Hematopoietic multipotent progenitor cell treated with erythropoietin and hydrocortisone succinate and interleukin-3 and kit ligand, for 6 days (in vitro differentiated cells): ENCODE measurements around the gene MIOX.

Experiments
- DNase-seq: peaks from one replicate; pipeline ENCODE4 v3.0.0-alpha.2; 2015

Gene MIOX

DNA sequence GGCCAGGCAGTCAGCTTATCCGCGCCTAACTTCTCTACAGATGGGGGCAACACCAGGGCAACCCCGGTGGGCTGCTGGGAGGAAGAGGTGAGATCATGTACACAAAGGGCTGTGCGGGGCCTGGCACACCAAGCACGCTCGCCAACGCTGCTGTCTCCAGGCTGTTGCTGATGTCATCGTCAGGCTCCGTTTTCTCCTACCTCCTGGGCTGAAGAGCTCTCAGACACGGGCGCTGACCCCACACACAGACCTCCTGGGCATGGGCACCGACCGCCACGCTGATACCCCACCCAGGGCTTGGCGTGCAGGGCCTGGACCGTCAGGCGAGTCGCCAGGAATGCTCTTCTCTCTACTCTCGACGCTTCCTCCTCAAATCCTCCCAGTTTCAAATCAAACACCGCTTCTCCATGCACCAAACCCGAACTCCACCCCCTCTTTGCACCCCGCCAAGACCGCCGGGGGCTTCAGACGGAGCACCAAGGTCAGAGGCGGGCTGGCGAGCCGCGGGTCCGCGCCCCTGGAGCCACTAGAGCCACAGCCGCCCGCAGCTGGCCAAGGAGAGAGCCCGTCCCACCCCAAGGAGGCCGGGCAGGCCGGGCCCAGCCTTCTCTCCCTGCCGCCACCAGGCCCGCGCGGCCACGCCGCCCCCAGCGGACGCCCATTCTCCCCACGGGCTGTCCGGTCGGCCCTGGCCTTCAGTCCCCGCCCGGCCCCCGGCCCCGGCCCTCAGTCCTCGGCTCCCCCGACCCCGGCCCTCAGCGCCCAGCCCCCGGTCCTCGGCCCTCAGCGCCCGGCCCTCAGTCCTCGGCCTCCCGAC is 12.6 kb upstream of the MIOX start:
- DNase-seq: peak; percentile 47

DNA sequence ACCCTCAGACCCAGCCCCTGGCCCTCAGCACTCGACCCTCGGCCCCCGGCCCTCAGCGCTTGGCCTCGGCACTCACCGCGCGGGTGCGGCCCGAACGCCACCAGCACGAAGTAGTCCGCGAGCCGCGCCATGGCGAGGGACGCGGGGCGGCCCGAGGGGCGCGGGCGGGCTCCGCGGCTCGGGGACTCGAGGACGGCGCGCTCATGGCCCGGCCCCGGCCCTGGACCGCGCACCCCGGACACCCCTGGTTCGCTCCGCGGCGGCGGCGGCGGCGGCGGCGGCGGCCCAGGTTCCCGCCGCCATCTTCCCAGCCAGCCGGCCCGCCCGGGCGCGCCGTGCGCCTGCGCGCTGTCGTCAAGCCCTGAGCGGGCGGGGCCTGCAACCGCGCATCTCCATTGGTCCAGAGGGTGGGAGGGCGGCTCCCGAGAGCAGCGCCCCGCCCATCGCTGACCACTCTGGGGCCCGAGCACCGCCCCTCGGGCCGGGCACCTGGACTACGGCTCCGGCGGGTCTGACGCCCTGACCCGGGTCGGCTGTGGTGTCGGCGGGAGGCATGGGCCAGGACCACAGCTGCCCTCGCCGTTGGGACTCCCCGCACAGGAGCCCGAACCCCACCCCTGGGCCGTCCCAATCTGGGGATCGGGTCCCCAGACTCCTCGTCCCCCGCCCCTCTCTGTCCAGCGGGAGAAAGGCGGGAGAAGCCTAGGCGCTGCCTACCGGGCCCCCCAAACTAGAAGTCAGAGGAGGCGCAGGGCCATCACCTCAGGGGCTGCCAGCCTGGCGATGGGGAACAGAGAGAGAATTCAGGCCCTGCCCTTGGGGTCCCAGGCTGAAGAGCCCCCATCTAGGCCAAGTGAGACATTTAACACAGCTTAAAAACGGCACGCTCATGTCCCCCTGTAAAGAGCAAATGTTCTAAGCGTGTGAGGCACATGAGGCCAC is 11.7 kb upstream of the MIOX start, which contains the start of gene SBF1:
SBF1 (minus strand) TSS at position 326 of the 942 bp plus-strand sequence; CDS start at position 131, 195 bp downstream.
- peak; percentile 92 for DNase-seq

DNA sequence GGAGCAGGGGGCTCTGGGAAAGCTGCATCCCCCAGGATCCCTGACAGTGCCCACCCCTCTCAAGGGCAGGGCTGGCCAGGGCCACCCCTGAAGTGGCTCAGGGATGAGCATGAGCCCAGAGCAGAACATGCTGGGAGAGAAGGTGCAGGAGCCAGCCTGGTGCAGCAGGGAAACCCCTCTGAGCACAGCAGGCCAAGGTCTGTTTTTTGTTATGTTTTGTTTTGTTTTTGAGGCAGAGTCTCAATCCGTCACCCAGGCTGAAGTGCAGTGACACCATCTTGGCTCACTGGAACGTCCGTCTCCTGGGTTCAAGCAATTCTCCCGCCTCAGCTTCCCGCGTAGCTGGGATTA is 11.0 kb upstream of the MIOX start:
- DNase-seq: no peak

DNA sequence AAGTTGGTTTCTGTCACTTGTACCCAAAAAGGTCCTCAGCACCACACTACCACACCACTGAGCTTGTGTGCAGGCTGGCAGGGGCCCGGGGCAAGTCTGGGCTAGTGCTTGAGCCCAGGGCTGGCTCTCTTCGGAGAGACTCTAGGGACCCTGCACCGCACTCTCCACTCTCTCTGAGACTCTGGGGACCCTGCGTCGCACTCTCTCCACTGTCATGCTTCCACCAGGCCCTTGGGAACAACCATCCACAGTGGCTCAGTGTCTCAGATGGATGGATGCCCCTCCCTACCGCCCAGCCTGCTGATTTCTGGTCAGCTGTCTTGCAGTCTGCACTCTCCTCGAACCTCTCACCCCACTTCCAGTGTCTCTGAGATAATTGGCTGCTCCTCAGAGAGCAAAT is 9.8 kb upstream of the MIOX start:
- no peak for DNase-seq

DNA sequence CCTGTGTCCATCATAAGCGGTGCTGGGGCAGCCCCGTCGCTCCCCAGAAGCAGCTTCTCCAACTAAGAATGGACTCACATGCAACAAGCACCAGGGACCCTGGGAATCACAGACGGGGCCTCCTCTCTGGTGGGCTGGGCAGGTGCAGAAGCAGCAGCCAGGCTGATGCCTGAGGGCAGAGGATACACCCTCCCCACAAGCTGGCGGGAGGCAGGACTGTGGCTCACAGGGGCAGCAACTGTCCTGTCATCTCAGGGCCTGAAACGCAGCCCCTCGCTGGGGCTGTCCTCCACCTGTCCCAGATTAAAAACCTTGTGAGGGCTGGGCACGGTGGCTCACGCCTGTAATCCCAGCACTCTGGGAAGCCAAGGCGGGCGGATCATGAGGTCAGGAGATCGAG is 8.7 kb upstream of the MIOX start:
- no peak for DNase-seq

DNA sequence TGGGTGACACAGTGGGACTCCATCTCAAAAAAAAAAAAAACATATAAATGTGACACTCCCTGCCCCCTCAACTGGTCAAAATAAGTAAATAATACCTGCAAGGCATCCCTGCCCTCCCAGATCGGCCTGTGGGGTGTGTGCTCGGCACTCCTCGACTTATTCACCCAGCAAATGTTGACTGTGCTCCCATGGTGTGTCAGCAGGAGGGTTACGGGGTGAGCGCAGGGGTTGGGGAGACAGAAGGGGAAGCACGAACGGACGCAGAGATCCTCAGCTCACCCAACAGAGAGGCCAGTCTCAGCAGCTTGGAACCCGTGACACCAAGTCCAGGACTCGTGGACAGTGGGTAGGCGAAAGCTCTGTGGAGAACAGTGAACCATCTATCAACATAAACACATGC is 6.9 kb upstream of the MIOX start:
- no peak for DNase-seq

DNA sequence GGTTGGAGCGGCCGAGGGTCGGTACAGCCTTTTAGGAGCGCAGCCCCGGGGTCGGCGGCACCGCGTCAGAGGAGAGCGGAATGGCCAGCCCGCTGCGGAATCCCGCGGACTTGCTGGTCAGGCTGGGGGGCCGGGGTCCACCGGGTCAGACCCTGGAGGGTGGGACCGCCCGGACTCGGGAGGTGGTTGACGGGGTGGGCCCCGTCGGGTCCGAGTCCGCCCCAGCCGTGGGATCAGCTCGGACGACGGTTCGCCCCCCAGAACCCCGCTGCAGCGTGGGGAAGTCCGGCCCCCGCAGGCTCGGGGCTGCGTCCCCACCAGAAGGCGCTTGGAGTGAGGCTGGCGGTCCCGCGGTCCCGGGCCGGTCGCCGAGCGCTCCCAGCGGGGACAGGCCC is 5.6 kb upstream of the MIOX start:
- no peak for DNase-seq

DNA sequence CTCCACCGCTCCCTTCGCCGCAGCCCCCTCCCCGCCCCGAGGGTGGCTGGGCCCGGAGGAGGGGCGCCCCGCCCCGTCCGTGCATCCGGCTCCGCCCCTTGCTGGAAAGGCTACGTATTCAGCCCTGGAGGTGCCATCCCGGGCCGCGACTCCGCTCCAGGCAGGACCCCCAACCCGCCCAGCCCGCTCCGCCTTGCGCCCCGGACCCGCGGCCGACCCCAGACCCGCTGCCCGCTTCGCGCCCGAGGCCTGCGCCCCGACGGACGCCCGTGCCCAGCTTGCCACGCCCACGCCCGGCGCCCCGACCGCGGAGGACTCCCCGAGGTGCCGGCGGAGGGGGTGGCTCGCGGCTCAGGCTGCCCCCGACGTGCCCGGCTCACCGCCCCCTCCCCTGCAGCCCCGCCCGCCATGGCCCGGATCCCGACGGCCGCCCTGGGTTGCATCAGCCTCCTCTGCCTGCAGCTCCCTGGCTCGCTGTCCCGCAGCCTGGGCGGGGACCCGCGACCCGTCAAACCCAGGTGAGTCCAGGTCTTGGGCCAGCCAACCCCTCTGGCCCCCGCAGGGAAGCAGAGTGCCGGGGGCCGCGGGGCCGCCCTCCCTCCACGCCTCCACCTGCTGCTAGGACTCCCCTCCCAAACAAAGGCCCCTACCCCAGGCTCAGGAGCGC is 5.1 kb upstream of the MIOX start, which contains the start of gene ADM2:
ADM2 (plus strand) TSS at position 104 of the 667 bp plus-strand sequence; CDS start at position 409, 305 bp downstream.
- DNase-seq: no peak

DNA sequence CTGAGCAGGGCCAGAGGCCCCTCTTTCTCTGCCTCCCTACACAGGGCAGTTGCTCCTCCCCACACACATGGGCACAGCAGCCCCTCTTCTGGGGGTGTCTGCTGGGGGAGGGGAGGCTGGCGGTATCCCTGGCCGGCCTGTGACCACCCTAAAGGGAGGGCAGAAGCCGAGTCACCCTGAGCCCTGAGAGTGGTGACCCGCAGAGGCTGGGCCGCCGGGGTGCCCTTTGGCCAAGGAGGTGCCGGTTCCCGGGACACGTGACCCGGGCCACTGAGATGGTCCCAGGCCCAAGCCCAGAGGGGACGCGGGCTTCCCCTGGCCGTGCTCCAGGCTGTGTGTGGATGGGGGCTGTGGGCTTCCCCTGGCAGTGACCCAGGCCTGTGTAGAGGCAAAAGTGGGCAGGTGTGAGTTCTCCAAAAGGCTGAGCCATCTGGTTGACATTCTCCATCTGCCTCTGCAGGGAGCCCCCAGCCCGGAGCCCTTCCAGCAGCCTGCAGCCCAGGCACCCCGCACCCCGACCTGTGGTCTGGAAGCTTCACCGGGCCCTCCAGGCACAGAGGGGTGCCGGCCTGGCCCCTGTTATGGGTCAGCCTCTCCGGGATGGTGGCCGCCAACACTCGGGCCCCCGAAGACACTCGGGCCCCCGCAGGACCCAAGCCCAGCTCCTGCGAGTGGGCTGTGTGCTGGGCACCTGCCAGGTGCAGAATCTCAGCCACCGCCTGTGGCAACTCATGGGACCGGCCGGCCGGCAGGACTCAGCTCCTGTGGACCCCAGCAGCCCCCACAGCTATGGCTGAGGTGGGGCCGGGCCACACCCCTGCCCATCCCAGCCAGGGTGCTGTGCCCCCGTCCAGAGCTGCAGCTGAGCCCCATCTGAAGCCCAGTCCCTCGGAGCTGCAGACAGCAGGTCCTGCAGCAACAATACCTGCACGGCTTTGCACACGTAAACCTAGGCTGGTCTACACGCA is 4.3 kb upstream of the MIOX start:
- DNase-seq: no peak

DNA sequence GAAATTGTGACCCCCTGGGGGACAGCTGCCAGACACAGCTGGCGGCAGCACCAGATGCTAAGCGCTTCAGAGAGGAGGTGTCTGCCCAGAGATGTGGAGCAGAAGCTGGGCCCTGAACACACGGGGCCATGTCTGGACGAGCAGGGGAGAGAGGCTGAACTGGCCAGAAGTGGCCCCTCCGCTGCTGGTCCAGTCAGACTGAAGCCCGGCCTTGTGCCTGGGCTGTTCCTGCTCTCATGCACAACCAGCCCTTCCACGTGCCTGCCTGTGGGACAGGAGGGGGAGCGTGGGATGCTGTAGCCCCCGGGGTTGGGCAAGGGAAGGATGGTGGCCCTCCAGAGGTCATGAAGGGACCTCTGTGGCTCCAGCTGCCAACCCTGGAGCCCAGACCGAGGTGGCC is 3.6 kb upstream of the MIOX start:
- DNase-seq: no peak

DNA sequence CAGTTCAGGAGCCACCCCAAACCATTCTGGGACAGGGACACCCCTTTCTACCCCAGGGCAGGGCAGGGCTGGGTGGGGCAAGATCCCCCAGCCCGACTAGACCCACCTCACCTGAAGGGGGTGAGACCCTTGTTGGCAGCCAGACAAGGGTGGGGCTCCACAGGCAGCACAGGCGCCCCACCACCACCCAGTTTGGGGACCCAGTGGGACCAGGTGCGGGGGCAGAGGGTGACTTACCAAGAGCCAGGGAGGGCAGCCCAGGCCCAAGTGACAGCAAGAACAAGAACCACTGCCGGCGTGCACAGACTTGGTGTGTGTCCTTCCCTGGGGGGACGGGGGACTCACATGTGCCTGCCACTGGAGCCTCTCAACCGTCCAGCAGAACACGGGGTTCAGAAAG is 3.1 kb upstream of the MIOX start:
- DNase-seq: no peak

DNA sequence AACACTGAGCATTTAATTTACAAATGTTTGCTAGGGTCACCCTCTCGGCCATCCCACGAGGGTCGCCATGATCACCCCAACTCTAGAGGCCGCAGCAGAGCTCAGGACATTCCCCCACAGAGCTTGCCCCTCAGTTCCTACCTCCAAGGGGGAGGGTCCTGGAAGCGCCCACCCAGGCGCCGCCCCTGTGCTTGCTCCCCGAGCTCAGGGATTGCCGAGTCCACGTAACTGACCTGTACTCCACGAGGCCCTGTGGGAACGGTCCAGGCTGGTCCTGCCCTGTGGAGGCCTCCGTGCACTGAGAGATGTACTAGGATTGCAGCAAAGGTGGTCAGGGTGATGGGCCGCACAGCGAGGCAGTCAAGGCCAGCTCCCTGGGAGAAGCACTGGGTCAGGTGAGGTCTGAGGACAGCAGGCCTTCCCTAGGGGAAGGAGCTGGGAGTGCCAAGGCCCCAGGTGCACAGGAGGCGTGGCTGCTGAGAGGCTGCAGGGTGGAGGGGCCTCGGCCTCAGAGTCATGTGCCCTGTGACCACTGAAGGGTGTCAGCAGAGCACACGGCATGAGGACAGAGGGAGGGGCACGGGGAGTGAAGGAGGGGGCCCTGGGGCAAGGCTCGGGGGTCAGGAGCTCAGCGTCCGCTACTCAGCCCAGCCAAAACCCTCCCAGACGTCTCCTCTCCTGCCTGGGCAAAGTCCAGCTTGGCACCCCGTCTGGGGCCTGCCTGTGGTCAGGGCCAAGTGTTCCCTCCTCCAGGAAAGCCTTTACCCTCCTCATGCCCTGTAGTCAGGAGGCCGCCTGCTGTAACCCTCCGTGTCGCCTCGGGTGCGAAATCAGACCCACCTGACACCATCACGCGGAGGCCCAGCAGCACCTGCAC is 2.4 kb upstream of the MIOX start:
- no peak for DNase-seq

DNA sequence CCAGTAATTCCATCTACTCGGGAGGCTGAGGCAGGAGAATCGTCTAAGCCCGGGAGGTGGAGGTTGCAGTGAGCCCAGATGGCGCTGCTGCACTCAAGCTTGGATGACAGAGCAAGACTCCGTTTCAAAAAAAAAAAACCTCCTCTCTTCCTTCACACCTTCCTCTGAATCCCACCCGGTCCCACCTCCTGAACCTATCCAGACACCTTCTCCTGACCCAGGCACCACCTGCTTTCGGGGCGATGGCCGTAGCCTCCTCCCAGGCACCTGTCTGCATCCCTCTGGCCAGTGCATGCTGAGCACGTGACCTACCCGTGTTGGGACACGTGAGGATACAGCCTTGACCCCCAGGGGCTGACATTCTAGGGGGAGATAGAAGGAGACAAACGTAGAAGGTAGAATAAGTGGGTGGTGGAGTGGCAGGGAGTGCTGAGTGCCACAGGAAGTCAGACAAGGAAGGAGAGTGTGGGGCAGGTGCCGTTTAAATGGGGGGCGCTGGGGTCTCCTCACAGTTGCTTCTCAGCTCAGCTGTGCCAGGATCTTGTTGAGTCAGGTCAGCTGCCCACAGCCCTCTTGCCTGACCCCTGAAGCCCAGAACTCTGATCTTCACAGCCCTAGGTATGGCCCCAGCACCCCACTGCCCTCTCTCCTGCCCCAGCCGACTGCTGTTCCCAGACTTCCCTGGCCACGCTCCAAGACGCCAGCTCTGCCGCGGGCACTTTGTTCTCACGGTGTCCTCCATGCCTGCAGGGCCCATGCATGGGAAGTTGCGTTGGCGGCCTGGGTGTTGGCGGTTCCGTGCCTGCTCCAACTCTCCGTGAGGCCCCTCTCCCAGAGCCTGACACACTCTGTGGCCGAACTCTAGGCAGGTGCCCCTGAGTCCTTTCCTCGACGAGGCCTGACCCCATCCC is 1.2 kb upstream of the MIOX start:
- DNase-seq: no peak

DNA sequence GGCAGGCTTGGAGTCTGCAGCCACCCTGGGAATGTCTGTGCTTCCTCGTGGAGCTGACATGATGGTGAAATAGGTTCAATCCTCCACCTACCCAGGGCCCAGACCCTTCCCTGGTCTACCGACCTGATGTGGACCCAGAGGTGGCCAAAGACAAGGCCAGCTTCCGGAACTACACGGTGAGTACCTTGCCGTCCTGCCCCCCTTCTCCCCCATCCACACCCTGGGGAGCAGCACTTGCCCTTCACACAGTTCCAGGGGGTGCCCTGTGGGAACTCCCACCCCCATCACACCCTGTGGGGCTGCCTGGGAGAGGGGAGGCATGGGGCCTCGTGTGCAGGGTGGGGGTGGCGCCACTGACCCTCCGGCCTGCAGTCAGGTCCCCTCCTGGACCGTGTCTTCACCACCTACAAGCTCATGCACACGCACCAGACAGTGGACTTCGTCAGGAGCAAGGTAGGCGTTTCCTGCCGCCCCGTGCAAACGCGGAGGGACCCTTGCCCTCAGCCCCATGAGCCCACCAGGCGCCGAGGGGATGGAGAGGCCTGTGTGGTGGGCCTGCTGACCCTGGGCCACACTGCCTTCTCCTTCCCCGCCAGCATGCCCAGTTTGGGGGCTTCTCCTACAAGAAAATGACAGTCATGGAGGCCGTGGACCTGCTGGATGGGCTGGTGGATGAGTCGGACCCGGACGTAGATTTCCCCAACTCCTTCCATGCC is 789 bp downstream of the MIOX start:
- no peak for DNase-seq

DNA sequence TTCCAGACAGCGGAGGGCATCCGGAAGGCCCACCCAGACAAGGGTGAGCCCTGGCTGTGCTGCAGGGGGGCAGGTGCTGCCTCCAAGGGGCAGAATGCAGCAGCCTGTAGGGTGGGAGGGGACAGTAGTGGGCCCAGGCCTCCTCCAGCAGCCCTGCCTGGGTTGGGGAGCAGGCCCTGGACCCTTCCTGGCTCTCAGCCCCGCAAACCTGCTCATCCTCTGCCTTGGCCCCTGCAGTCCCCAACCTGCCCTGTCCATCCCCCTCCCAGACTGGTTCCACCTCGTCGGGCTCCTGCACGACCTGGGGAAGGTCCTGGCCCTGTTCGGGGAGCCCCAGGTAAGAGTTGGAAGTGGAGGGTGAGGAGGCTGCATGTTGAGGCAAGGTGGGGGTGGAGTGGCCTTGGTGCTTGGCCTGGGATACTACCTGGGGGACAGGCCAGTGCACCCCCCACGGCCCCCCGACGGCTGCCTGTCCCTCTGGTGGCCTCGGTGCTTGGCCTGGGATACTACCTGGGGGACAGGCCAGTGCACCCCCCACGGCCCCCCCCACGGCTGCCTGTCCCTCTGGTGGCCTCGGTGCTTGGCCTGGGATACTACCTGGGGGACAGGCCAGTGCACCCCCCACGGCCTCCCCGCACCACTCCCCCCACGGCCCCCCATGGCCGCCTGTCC is 1.5 kb downstream of the MIOX start:
- no peak for DNase-seq

DNA sequence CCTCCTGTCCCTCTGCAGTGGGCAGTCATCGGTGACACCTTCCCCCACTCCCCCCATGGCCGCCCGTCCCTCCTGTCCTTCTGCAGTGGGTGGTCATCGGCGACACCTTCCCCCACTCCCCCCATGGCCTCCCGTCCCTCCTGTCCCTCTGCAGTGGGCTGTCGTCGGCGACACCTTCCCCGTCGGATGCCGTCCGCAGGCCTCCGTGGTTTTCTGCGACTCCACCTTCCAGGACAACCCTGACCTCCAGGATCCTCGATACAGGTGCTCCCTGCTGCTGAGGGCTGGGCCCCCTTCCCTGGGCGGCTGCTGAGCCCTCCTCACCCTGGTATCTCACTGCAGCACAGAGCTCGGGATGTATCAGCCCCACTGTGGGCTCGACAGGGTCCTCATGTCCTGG is 2.2 kb downstream of the MIOX start:
- DNase-seq: no peak

DNA sequence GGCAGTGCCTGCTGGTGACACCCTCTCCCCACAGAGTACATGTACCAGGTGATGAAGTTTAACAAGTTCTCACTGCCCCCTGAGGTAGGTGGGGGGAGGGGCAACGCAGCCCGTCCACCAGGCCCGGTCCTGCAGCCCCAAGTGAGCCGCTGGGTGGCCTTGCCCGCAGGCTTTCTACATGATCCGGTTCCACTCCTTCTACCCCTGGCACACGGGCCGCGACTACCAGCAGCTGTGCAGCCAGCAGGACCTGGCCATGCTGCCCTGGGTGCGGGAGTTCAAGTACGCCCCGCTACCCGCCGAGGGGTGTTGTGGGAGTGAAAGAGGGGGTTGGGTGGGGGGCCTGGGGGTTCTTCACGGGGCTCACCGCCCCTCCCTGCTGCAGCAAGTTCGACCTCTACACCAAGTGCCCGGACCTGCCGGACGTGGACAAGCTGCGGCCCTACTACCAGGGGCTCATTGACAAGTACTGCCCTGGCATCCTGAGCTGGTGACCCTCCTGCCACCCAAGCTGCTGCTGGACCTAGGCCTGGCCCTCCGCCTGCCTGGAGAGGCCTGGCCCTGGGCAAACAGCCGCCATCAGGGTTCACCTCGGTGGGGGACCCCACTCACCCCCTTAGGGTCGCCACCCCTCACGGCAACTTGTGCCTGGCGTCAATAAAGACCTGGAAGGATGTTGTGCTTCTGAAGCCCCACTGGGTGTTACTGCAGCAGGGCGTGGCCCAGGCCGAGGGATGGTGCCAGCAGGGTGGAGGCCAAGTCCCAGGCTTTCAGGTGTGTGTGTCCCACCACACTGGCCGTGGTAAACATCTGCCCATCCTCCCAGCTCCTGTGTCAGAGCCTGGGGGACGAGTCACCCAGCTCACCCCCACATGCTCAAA is 2.9 kb downstream of the MIOX start:
- no peak for DNase-seq
